Calu3 (cell line): ENCODE data around the gene CHTF8. TPM values are rescaled to one million over a fixed set of nuclear protein-coding genes. Genes with fewer than 3 reads are reported as not detected.
A peak's percentile ranks its signal among the peaks of the same experiment; 100 is the strongest.

Experiments
- BruUV-seq: library from RNA; stranded (reverse); fragments of 400-500 nt; replicated peaks from 2 replicates; lab custom pipeline; 2021; lab: Mats Ljungman, UMichigan
- CTCF ChIA-PET: fragments of 300-600 bp; sonication (Branson Sonifier 250); formaldehyde crosslinking; loops from one replicate; lab custom pipeline; 2022; ENCODE audit warnings: antibody characterized with exemption; lab: Charles Lee
- DNase-seq: peaks from one replicate; pipeline ENCODE4 v3.0.0; 2022
- H3K27ac Mint-ChIP-seq: one replicate; pipeline ENCODE4 v1.8.0; 2022; ENCODE audit warnings: mixed read lengths; ENCODE audit not compliant: unreplicated experiment
- H3K27me3 Mint-ChIP-seq: one replicate; pipeline ENCODE4 v1.8.0; 2022; ENCODE audit warnings: mixed read lengths; ENCODE audit not compliant: unreplicated experiment
- H3K36me3 Mint-ChIP-seq: one replicate; pipeline ENCODE4 v1.8.0; 2022; ENCODE audit warnings: mild to moderate bottlenecking, moderate library complexity, mixed read lengths; ENCODE audit not compliant: insufficient read depth, unreplicated experiment
- H3K4me1 Mint-ChIP-seq: one replicate; pipeline ENCODE4 v1.8.0; 2022; ENCODE audit warnings: mild to moderate bottlenecking, low read depth, mixed read lengths; ENCODE audit not compliant: unreplicated experiment
- H3K4me3 Mint-ChIP-seq: one replicate; pipeline ENCODE4 v1.8.0; 2022; ENCODE audit warnings: mild to moderate bottlenecking, low read depth, moderate library complexity, mixed read lengths; ENCODE audit not compliant: unreplicated experiment
- H3K9me3 Mint-ChIP-seq: one replicate; pipeline ENCODE4 v1.8.0; 2022; ENCODE audit warnings: low read depth, mixed read lengths; ENCODE audit not compliant: unreplicated experiment
- CTCF ChIP-seq: fragments of 200-600 bp; IDR thresholded peaks from one replicate; pipeline ENCODE4 v1.8.0; 2022; ENCODE audit warnings: antibody characterized with exemption; ENCODE audit not compliant: unreplicated experiment
- intact Hi-C: fragments of 100-400 bp; cut with micrococcal nuclease; formaldehyde crosslinking; loops from one replicate; pipeline ENCODE4 v1.10.0; 2022; ENCODE audit not compliant: unreplicated experiment
- total RNA-seq: library from RNA; stranded (reverse); gene quantifications from 2 replicates; pipeline ENCODE4 v1.2.3, GENCODE V29; 2022

Gene CHTF8
- total RNA-seq, 1 experiment from 2014 or later, result 146 TPM

- intact Hi-C loops, result no loop called here
- Mint-ChIP-seq H3K27me3 (no peaks in the 10 kb centered on the region), H3K4me1 (peaks cover 36% of the 10 kb centered on the region), H3K27ac (peak overlapping the region; percentile 81), H3K36me3 (peaks cover 13% of the 10 kb centered on the region), H3K9me3 (no peaks in the 10 kb centered on the region), H3K4me3 (no peak overlapping the region)
- no peak for TF ChIP-seq CTCF
- CTCF ChIA-PET, result interaction anchor here (0.9 to 1.7 kb wide), 6 partner anchors 9 to 79 kb away, joined by 3 to 9 read pairs (median 6); partner anchors contain the start of gene HAS3
- no peak for DNase-seq
- no TSS peak for BruUV-seq
Observed at GRCh38 chr16:69072640-69072974, 59.8 kb downstream of the CHTF8 start.

GRCh38 chr16:69071036-69071435 lies 61.4 kb downstream of the CHTF8 start:
- no TSS peak for BruUV-seq
- Mint-ChIP-seq H3K4me3 (no peak overlapping the region), H3K27me3 (no peaks in the 10 kb centered on the region), H3K36me3 (peaks cover 13% of the 10 kb centered on the region), H3K4me1 (peaks cover 36% of the 10 kb centered on the region), H3K27ac (no peak overlapping the region), H3K9me3 (no peaks in the 10 kb centered on the region)
- no peak for TF ChIP-seq CTCF
- intact Hi-C loops, result no loop called here
- CTCF ChIA-PET, result no interaction called here
- no peak for DNase-seq

GRCh38 chr16:69069504-69069903 lies 62.9 kb downstream of the CHTF8 start:
- no peak overlapping the region for H3K4me3 Mint-ChIP-seq
- no TSS peak for BruUV-seq
- TF ChIP-seq CTCF, result no peak
- CTCF ChIA-PET, result interaction anchor here (0.6 kb wide), 1 partner anchor 12 kb away, joined by 4 read pairs; no protein-coding TSS in a partner anchor
- no peaks in the 10 kb centered on the region for H3K9me3 Mint-ChIP-seq
- H3K27ac Mint-ChIP-seq, result no peak overlapping the region
- intact Hi-C loops, result no loop called here
- peaks cover 8% of the 10 kb centered on the region for H3K36me3 Mint-ChIP-seq
- no peak for DNase-seq
- no peaks in the 10 kb centered on the region for H3K27me3 Mint-ChIP-seq
- peaks cover 35% of the 10 kb centered on the region for H3K4me1 Mint-ChIP-seq

Other genes starting within 250 kb of the CHTF8 start
- gene HAS3, start 26.9 kb downstream of the CHTF8 start, total RNA-seq, result 29.8 and 33.2 TPM in 2 replicates
- 113 and 116 TPM in 2 replicates for gene UTP4, start 61 bp upstream of the CHTF8 start, total RNA-seq
- gene SNTB2, start 54.6 kb upstream of the CHTF8 start, total RNA-seq, result 27.5 and 29.3 TPM in 2 replicates
- gene VPS4A, start 178.8 kb upstream of the CHTF8 start, total RNA-seq, result 31.4 and 34.4 TPM in 2 replicates
- gene PDF, start 198.0 kb upstream of the CHTF8 start, total RNA-seq, result 25.5 and 29.4 TPM in 2 replicates
- 55.0 and 57.4 TPM in 2 replicates for gene COG8, start 207.0 kb upstream of the CHTF8 start, total RNA-seq
- gene NIP7, start 207.2 kb upstream of the CHTF8 start, total RNA-seq, result 55.8 and 59.8 TPM in 2 replicates
- 1.4 and 1.7 TPM in 2 replicates for gene TMED6, start 219.2 kb upstream of the CHTF8 start, total RNA-seq